ENCODE data around the gene MOCOS. TPM values are rescaled to one million over a fixed set of nuclear protein-coding genes. Genes with fewer than 3 reads are reported as not detected.

MOCOS gene
- total RNA-seq, 4 donors from 2014 or later, result 2.2 to 11.4 (median 5.1) TPM

GRCh38 chr18:36279001-36279400 is 91.7 kb downstream of the MOCOS start:
- DNase-seq (ENCODE audit: low spot score), result no peak
- no peak for TF ChIP-seq CTCF (IDR thresholded peaks at IDR 0.05)
- ATAC-seq (ENCODE audit: low FRiP score), result no peak

GRCh38 chr18:36281936-36282335 is 94.6 kb downstream of the MOCOS start:
- ATAC-seq (ENCODE audit: low FRiP score) (no peak), DNase-seq (ENCODE audit: low spot score) (no peak)
- TF ChIP-seq CTCF (IDR thresholded peaks at IDR 0.05), result no peak

GRCh38 chr18:36283448-36283847 is 96.2 kb downstream of the MOCOS start:
- ATAC-seq (ENCODE audit: low FRiP score), result no peak
- no peak for DNase-seq (ENCODE audit: low spot score)

GRCh38 chr18:36284268-36284667 is 97.0 kb downstream of the MOCOS start:
- DNase-seq (ENCODE audit: low spot score) (no peak), ATAC-seq (ENCODE audit: low FRiP score) (no peak)
- no peak for TF ChIP-seq CTCF (IDR thresholded peaks at IDR 0.05)

More at GRCh38 chr18:36283448-36283847, 96.2 kb downstream of the MOCOS start:
- TF ChIP-seq CTCF (IDR thresholded peaks at IDR 0.05), result no peak

- ATAC-seq (ENCODE audit: low FRiP score) (peak; percentile 48), DNase-seq (ENCODE audit: low spot score) (peak; percentile 36)
- TF ChIP-seq CTCF (IDR thresholded peaks at IDR 0.05), result peak in 2 of 3 donors; percentile 41 to 92
These were observed 97.5 kb downstream of the MOCOS start for GRCh38 chr18:36284671-36285295.

GRCh38 chr18:36287653-36288052 is 100.4 kb downstream of the MOCOS start:
- ATAC-seq (ENCODE audit: low FRiP score) (no peak), DNase-seq (ENCODE audit: low spot score) (no peak)
- TF ChIP-seq CTCF (IDR thresholded peaks at IDR 0.05), result no peak

GRCh38 chr18:36288689-36289088 is 101.4 kb downstream of the MOCOS start:
- ATAC-seq (ENCODE audit: low FRiP score) (no peak), DNase-seq (ENCODE audit: low spot score) (no peak)
- TF ChIP-seq CTCF (IDR thresholded peaks at IDR 0.05), result no peak

All from omental fat pad (tissue), 4 donors.